ENCODE measurements around the gene ATXN7L1. TPM values are rescaled to one million over a fixed set of nuclear protein-coding genes. Genes with fewer than 3 reads are reported as not detected.

Gene ATXN7L1
- polyA plus RNA-seq, 1 of the 3 experiments (the other 2 are of a cell fraction), result 6.0 TPM

GRCh38 chr7:105796365-105796764 lies 80.0 kb downstream of the ATXN7L1 start:
- H3K4me3 ChIP-seq (ENCODE audit: low read depth in 2 of 2, low read length in 1 of 2), result no peak overlapping the region
- ChIA-PET CTCF (interaction anchor here (0.7 to 3.9 kb wide), 8 partner anchors 10 to 371 kb away, joined by 3 to 25 read pairs (median 4); no protein-coding TSS in a partner anchor), POLR2A (no interaction called here)
- no peak overlapping the region for H2AFZ ChIP-seq (ENCODE audit: low read depth)
- DNase-seq, result no peak
- no peaks in the 10 kb centered on the region for H4K20me1 ChIP-seq (ENCODE audit: insufficient read depth)
- WGBS (ENCODE audit: low lambda C conversion rate), result 44% methylated on average over 2 of the region's 2 CpGs
- no peaks in the 10 kb centered on the region for H3K36me3 ChIP-seq (replicated peaks in 1 of 2; ENCODE audit: control insufficient read depth in 1 of 2, insufficient read depth in 2 of 2, low read length in 1 of 2)
- no peaks in the 10 kb centered on the region for H3F3A ChIP-seq (replicated peaks; ENCODE audit: insufficient read depth)
- H3K27me3 ChIP-seq (ENCODE audit: insufficient read depth), result no peaks in the 10 kb centered on the region
- H3K9me2 ChIP-seq, result no peaks in the 10 kb centered on the region
- no peak overlapping the region for H3K4me2 ChIP-seq
- peak; percentile 99 for TF ChIP-seq TCF12 (IDR thresholded peaks at IDR 0.05)
- peak; percentile 22 for TF ChIP-seq CHD2 (IDR thresholded peaks at IDR 0.05; ENCODE audit: low read length, partially characterized antibody)
- TF ChIP-seq PBX3 (IDR thresholded peaks at IDR 0.05), result peak; percentile 92
- TF ChIP-seq FOSL2 (IDR thresholded peaks at IDR 0.05; ENCODE audit: borderline replicate concordance, low read depth), result peak; percentile 43; the same call in 1 of the 2 replicates
- peak; percentile 11; the same call in 1 of the 2 replicates for TF ChIP-seq RCOR1 (IDR thresholded peaks at IDR 0.05; ENCODE audit: low read length)
- peak; percentile 71 for TF ChIP-seq NFIC (IDR thresholded peaks at IDR 0.05; ENCODE audit: borderline replicate concordance)
- TF ChIP-seq JUND (IDR thresholded peaks at IDR 0.05), result peak; percentile 56
- no peak for TF ChIP-seq IRF3 (IDR thresholded peaks at IDR 0.05; ENCODE audit: low read depth, low read length)
- peak; percentile 48 to 82; a peak in 3 of 4 replicates for TF ChIP-seq EP300 (IDR thresholded peaks at IDR 0.05; ENCODE audit: borderline replicate concordance in 1 of 2, low read depth in 1 of 2, low read length in 1 of 2)
- TF ChIP-seq USF1 (IDR thresholded peaks at IDR 0.05; ENCODE audit: borderline replicate concordance, low read depth), result no peak
- TF ChIP-seq POLR2AphosphoS5 (IDR thresholded peaks at IDR 0.05; ENCODE audit: low read depth, low read length), result peak; percentile 79
- TF ChIP-seq YY1 (IDR thresholded peaks at IDR 0.05; ENCODE audit: low read depth), result no peak
- peak; percentile 76; the same call in 1 of the 2 replicates for TF ChIP-seq TEAD4 (IDR thresholded peaks at IDR 0.05; ENCODE audit: borderline replicate concordance, insufficient read depth)
- no peak overlapping the region for H3K9ac ChIP-seq
- no peaks in the 10 kb centered on the region for H3K9me3 ChIP-seq
- no peaks in the 10 kb centered on the region for H3K79me2 ChIP-seq (ENCODE audit: insufficient read depth)
- H3K27ac ChIP-seq (ENCODE audit: low read depth in 2 of 2, low read length in 1 of 2), result peak overlapping the region; percentile 40 to 60; a peak in 2 of 4 replicates
- H3K4me1 ChIP-seq (ENCODE audit: control insufficient read depth in 1 of 2, insufficient read depth in 2 of 2, low read depth in 1 of 2, low read length in 1 of 2), result peaks cover 26 to 37% of the 10 kb centered on the region in 2 experiments

All from SK-N-SH (cell line).